Activated T-cell treated with anti-CD3 and anti-CD28 coated beads, Interleukin-2, amount 50 U/mL, for 72 hours (primary cell): Measurements from ENCODE around the gene BTBD9. TPM values are rescaled to one million over a fixed set of nuclear protein-coding genes. Genes with fewer than 3 reads are reported as not detected.

Experiments used
- ATAC-seq, 2 donors: fragments of 150-1000 bp; cut with Tn5 transposase; replicated peaks in 1 of 2; 2 replicates each; pipeline ENCODE4 v1.10.0; 2021; ENCODE audit warnings: moderate library complexity in 2 of 2, mild to moderate bottlenecking in 1 of 2
- DNase-seq, 2 donors: peaks; one replicate each; pipeline ENCODE4 v3.0.0; 2021 to 2022; ENCODE audit warnings: mixed read lengths in 1 of 2
- H3K27ac Mint-ChIP-seq: one replicate; pipeline ENCODE4 v1.8.0; 2022; ENCODE audit warnings: mild to moderate bottlenecking, moderate library complexity, mixed read lengths
- H3K27me3 Mint-ChIP-seq: one replicate; pipeline ENCODE4 v1.8.0; 2022; ENCODE audit warnings: low read depth, mixed read lengths
- H3K36me3 Mint-ChIP-seq, 2 donors: one replicate each; pipeline ENCODE4 v1.8.0; 2022; ENCODE audit warnings: mixed read lengths in 2 of 2, mild to moderate bottlenecking in 1 of 2; ENCODE audit not compliant: insufficient read depth in 2 of 2
- H3K4me1 Mint-ChIP-seq: one replicate; pipeline ENCODE4 v1.8.0; 2022; ENCODE audit warnings: low read depth, mixed read lengths
- H3K4me3 Mint-ChIP-seq, 2 donors: one replicate each; pipeline ENCODE4 v1.8.0; 2022; ENCODE audit warnings: mild to moderate bottlenecking in 2 of 2, mixed read lengths in 2 of 2, moderate library complexity in 2 of 2
- H3K9me3 Mint-ChIP-seq, 2 donors: one replicate each; pipeline ENCODE4 v1.8.0; 2022; ENCODE audit warnings: mixed read lengths in 2 of 2
- total RNA-seq, 2 donors: library from RNA; stranded (reverse); gene quantifications; one replicate each; pipeline ENCODE4 v1.2.3, GENCODE V29; 2022

The BTBD9 gene
- total RNA-seq, 2 donors from 2014 or later = 19.8 to 24.9 TPM

- Mint-ChIP-seq H3K36me3 (no peaks in the 10 kb centered on the region), H3K27me3 (no peaks in the 10 kb centered on the region), H3K9me3 (no peaks in the 10 kb centered on the region), H3K4me1 (no peaks in the 10 kb centered on the region), H3K4me3 (no peak overlapping the region), H3K27ac (no peak overlapping the region)
- DNase-seq (no peak), ATAC-seq (no peak)
These were observed 475.0 kb downstream of the BTBD9 start for GRCh38 chr6:38164671-38165108.

- H3K27ac Mint-ChIP-seq = no peak overlapping the region
- H3K36me3 Mint-ChIP-seq = peaks cover 0 to under 1% of the 10 kb centered on the region in 2 donors
- H3K4me1 Mint-ChIP-seq = no peaks in the 10 kb centered on the region
- H3K4me3 Mint-ChIP-seq = no peak overlapping the region
- no peaks in the 10 kb centered on the region for H3K27me3 Mint-ChIP-seq
- DNase-seq = no peak
- ATAC-seq = no peak
- no peaks in the 10 kb centered on the region for H3K9me3 Mint-ChIP-seq
These were observed 475.6 kb downstream of the BTBD9 start for GRCh38 chr6:38164131-38164481.

- H3K36me3 Mint-ChIP-seq = peaks cover 0 to 1% of the 10 kb centered on the region in 2 donors
- no peak for DNase-seq
- H3K4me1 Mint-ChIP-seq = no peaks in the 10 kb centered on the region
- no peaks in the 10 kb centered on the region for H3K27me3 Mint-ChIP-seq
- H3K27ac Mint-ChIP-seq = no peak overlapping the region
- no peaks in the 10 kb centered on the region for H3K9me3 Mint-ChIP-seq
- H3K4me3 Mint-ChIP-seq = no peak overlapping the region
- ATAC-seq = no peak
These were observed 476.3 kb downstream of the BTBD9 start for GRCh38 chr6:38163186-38164130.

- Mint-ChIP-seq H3K27me3 (no peaks in the 10 kb centered on the region), H3K27ac (no peak overlapping the region), H3K4me1 (no peaks in the 10 kb centered on the region), H3K4me3 (no peak overlapping the region), H3K9me3 (no peaks in the 10 kb centered on the region), H3K36me3 (peaks cover 0 to 1% of the 10 kb centered on the region in 2 donors)
- peak in 1 of 2 donors; percentile 12 for ATAC-seq
- DNase-seq = no peak
These were observed 477.1 kb downstream of the BTBD9 start for GRCh38 chr6:38162493-38163185.

- ATAC-seq (peak in 1 of 2 donors; percentile 13), DNase-seq (no peak)
- Mint-ChIP-seq H3K27me3 (no peaks in the 10 kb centered on the region), H3K36me3 (peaks cover 0 to 1% of the 10 kb centered on the region in 2 donors), H3K4me3 (no peak overlapping the region), H3K4me1 (no peaks in the 10 kb centered on the region), H3K27ac (no peak overlapping the region), H3K9me3 (no peaks in the 10 kb centered on the region)
These were observed 477.8 kb downstream of the BTBD9 start for GRCh38 chr6:38161754-38162492.

GRCh38 chr6:38161331-38161730, 478.4 kb downstream of the BTBD9 start:
- ATAC-seq (no peak), DNase-seq (no peak)
- Mint-ChIP-seq H3K4me3 (no peak overlapping the region), H3K27me3 (no peaks in the 10 kb centered on the region), H3K4me1 (no peaks in the 10 kb centered on the region), H3K27ac (peak overlapping the region; percentile 55), H3K36me3 (peaks cover 0 to 1% of the 10 kb centered on the region in 2 donors), H3K9me3 (no peaks in the 10 kb centered on the region)

- Mint-ChIP-seq H3K4me1 (no peaks in the 10 kb centered on the region), H3K4me3 (no peak overlapping the region), H3K27ac (no peak overlapping the region), H3K27me3 (no peaks in the 10 kb centered on the region), H3K36me3 (peaks cover 0 to 1% of the 10 kb centered on the region in 2 donors), H3K9me3 (no peaks in the 10 kb centered on the region)
- ATAC-seq = no peak
- DNase-seq = no peak
These were observed 478.9 kb downstream of the BTBD9 start for GRCh38 chr6:38160831-38161230.

GRCh38 chr6:38159596-38159995, 480.1 kb downstream of the BTBD9 start:
- H3K9me3 Mint-ChIP-seq = no peaks in the 10 kb centered on the region
- no peaks in the 10 kb centered on the region for H3K27me3 Mint-ChIP-seq
- DNase-seq (no peak), ATAC-seq (no peak)
- H3K36me3 Mint-ChIP-seq = peaks cover 0 to 1% of the 10 kb centered on the region in 2 donors
- no peak overlapping the region for H3K4me3 Mint-ChIP-seq
- no peak overlapping the region for H3K27ac Mint-ChIP-seq
- no peaks in the 10 kb centered on the region for H3K4me1 Mint-ChIP-seq

- ATAC-seq (no peak), DNase-seq (no peak)
- Mint-ChIP-seq H3K36me3 (peaks cover 0 to 1% of the 10 kb centered on the region in 2 donors), H3K9me3 (no peaks in the 10 kb centered on the region), H3K27ac (no peak overlapping the region), H3K4me1 (no peaks in the 10 kb centered on the region), H3K4me3 (no peak overlapping the region), H3K27me3 (no peaks in the 10 kb centered on the region)
These were observed 480.9 kb downstream of the BTBD9 start for GRCh38 chr6:38158762-38159350.

GRCh38 chr6:38157905-38158304, 481.8 kb downstream of the BTBD9 start:
- no peaks in the 10 kb centered on the region for H3K27me3 Mint-ChIP-seq
- ATAC-seq (no peak), DNase-seq (no peak)
- H3K9me3 Mint-ChIP-seq = no peaks in the 10 kb centered on the region
- no peak overlapping the region for H3K4me3 Mint-ChIP-seq
- H3K27ac Mint-ChIP-seq = no peak overlapping the region
- H3K36me3 Mint-ChIP-seq = peaks cover 0 to 1% of the 10 kb centered on the region in 2 donors
- no peaks in the 10 kb centered on the region for H3K4me1 Mint-ChIP-seq

- ATAC-seq = no peak
- no peak for DNase-seq
- H3K9me3 Mint-ChIP-seq = no peaks in the 10 kb centered on the region
- H3K27ac Mint-ChIP-seq = no peak overlapping the region
- no peaks in the 10 kb centered on the region for H3K27me3 Mint-ChIP-seq
- no peak overlapping the region for H3K4me3 Mint-ChIP-seq
- no peaks in the 10 kb centered on the region for H3K4me1 Mint-ChIP-seq
- H3K36me3 Mint-ChIP-seq = peaks cover 0 to 1% of the 10 kb centered on the region in 2 donors
These were observed 482.7 kb downstream of the BTBD9 start for GRCh38 chr6:38156818-38157565.

GRCh38 chr6:38155621-38156204, 484.0 kb downstream of the BTBD9 start:
- Mint-ChIP-seq H3K4me1 (no peaks in the 10 kb centered on the region), H3K4me3 (no peak overlapping the region), H3K36me3 (peaks cover 0 to 1% of the 10 kb centered on the region in 2 donors), H3K27me3 (no peaks in the 10 kb centered on the region), H3K27ac (peak overlapping the region; percentile 17), H3K9me3 (no peaks in the 10 kb centered on the region)
- ATAC-seq (no peak), DNase-seq (no peak)
